A204.1 (cell line): ENCODE data around the gene DUSP22.

Experiments used
- FAIRE-seq: peaks from 2 replicates; lab custom pipeline; 2012; peaks lifted over from hg19 to GRCh38; lab: Jason Lieb, UNC

The DUSP22 gene

GRCh38 chr6:297571-298232, 5.4 kb downstream of the DUSP22 start:
- no peak for FAIRE-seq

GRCh38 chr6:298233-299103, 6.2 kb downstream of the DUSP22 start:
- no peak for FAIRE-seq

GRCh38 chr6:299104-299980, 7.1 kb downstream of the DUSP22 start:
- no peak for FAIRE-seq

DNA sequence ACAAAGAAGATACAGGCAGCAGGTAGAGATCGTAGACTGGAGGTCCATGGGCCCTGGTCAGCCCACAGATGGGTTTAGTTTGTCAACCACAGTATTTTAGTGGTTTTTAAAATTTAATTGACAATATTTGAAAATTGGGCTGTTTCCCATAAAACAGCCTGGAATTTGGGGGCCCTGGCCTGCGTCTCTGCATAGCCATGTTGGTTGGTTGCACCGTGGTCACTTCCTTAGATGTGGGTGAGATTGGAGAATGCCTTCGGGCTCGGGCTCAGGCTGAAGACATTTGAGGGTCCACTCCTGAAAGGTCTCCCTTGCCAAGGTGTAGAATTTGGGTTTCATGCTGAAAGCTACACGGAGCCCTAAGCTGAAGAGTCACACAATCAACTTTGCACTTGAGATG, 7.7 kb downstream of the DUSP22 start:
- FAIRE-seq = no peak

DNA sequence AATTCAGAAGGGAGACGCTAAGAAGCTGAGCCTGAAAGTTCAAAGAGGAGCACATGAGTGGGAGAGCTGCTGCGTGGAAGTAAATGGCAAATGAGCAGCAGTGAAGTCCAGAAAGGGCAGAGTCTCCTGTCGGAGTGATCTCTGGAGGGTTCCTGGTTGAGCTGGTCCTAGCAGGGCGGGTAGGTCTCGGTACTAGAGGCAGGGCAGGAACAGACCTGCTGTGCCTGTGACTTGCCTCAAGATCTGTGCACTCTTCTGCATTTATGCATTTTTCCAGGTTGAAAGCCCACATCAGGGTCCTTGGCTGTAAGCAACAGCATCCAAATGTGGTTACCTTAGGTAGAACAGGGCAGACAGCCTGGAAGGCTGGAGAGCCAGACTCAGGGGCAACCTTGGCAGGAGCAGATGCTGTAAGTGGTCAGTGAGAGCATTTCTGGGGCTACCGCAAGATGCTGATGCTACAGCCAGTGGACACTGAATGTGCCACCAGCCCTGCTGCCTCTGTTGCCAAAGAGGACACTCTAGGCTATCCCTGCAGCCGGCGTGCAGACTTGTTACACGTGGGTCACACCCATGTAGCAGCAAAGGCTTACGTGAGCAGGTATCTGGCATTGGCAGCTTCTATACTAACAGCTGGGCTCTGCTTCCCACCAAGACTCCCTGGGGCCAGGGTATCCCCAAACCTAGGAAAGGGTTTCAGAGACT, 8.4 kb downstream of the DUSP22 start:
- FAIRE-seq = no peak

DNA sequence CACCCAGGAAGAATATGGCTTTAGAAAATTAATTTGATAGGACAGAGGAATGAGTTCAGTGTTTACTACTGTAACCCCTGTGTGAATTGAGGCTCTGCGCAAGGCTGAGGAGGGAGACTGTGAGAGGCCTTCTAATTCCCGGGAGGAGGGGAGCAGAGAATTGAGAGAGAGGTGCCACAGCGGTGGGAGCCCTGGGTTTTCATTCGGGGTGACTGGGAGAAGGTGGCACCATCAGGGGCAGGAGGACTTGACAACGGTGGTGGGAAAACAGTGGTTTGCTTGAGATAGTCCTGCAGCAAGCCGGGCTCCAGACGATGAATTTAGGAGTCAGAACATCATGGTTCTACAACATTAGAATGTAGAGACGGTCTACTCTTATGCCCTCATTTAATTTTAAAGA, 9.2 kb downstream of the DUSP22 start:
- no peak for FAIRE-seq

DNA sequence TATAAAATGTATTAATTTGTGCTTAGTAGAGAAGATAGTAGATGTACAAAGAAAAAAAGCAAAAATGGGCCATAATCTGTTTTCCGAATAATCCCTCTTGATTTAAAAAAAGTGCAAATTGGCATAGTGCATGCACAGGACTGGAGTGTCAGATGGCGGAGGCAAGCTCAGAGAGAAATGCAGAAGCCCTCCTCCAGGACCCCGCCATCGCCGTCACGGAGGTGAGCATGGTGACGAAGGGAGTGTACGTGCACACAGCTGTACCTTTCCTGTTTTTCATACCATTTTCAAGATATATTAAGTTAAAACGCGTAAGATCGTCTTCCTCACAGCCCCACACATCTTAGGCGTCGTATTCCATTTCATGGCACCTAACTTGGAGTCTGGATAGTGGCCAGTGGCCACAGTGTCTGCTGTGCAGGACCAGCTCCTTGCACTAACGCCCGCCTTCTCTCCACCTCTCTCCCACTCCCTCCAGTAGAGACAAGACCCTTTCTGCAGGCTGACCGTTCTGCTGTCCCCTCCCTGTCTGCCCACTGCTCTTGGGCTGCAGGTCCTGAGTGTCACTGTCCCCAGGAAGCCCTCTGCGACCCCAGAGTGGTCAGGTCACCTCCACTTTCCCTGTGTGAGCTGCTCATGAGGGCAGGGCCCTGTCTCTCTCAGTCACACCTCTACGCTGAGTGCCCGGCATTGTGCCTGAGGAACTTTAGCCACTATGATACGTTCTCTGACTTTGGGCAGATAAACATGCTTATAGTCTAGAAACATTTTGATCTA, 9.8 kb downstream of the DUSP22 start:
- no peak for FAIRE-seq

- no peak for FAIRE-seq
Observed at GRCh38 chr6:302760-303159, 10.5 kb downstream of the DUSP22 start.

- no peak for FAIRE-seq
Observed at GRCh38 chr6:303263-303662, 11.0 kb downstream of the DUSP22 start.

DNA sequence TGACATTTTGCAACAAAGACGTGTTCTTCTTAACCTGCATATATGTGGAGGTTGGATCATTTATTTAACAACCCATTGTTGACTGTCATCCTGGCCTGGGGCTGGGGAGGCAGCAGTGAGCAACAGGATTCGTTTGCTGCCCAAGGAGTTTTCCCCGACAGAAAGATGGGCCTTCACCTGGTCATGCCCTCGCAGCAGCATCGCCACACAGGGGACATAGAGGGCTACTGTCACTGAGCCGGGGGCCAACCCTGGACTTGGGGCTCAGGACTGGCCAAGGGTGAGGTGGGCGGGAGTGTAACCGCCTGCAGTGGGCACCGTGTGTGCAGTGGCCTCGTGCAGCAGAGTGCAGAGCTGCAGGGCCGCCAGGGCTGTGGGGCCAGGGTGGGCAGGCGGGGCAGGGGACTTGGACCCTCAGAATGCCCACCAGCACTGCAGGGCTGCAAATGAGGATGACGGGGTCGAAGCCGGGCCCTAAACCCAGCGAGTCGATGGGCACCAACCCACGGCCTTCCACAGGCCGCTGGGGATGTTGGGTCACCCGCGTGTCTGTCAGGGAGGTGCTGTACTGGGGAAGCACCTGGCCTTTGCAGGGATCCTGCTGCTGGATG, 11.8 kb downstream of the DUSP22 start:
- FAIRE-seq = no peak

GRCh38 chr6:304833-305370, 12.6 kb downstream of the DUSP22 start:
- no peak for FAIRE-seq

- FAIRE-seq = no peak
Observed at GRCh38 chr6:305371-306206, 13.3 kb downstream of the DUSP22 start.

DNA sequence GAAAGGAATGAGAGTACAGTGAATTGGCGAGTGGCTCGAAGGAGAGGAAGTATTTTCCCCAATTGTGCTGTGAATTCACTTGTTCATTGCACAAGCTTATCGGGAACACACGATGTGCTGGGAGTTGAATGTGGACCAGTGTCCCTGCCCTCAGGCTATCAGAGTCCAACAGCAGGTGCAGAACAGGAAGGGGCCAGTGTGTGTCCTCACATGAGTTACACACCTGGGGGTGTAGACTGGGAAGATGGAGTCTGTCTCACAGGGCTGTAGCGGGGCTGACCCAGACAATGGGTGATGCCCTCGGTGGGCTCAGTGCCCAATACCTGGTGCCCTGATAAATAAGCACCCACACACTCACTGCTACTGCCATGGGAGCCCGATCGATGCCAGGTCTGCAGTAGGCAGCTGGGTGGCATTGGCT, 14.4 kb downstream of the DUSP22 start:
- FAIRE-seq = no peak

GRCh38 chr6:307065-307814, 15.0 kb downstream of the DUSP22 start:
- no peak for FAIRE-seq

DNA sequence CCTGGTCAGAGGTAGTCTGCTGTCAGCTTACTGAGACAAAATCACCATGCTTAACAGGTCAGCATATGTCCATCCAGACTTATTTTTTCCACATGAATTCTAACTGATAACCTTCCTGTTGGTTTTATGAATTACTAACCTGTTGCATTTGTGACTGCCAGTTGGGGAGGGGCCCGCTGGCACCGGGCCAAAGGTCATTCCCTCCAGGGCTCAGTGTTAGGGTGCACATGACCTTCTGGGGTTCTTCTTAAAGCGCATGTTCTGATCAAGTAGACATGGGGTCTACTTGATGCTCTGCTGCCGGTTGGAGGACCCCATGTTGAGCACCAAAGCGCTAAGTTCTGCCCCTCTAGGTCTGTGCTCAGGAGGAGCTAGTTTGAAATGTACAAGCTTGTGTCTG, 15.6 kb downstream of the DUSP22 start:
- FAIRE-seq = no peak

GRCh38 chr6:308307-308706, 16.0 kb downstream of the DUSP22 start:
- FAIRE-seq = no peak

- no peak for FAIRE-seq
Observed at GRCh38 chr6:308768-309167, 16.5 kb downstream of the DUSP22 start.

DNA sequence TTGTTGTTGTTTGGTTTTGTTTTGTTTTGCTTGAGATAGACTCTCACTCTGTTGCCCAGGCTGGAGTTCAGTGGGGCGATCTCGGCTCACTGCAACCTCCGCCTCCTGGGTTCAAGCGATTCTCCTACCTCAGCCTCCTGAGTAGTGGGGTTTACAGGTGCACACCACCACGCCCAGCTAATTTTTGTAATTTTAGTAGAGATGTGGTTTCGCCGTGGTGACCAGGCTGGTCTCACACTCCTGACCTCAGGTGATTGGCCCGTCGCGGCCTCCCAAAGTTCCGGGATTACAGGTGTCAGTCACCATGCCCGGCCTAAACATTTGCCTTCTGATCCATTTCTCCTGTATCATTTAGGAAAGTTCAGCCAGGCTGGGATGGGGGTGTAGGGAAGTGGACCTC, 17.7 kb downstream of the DUSP22 start:
- no peak for FAIRE-seq

DNA sequence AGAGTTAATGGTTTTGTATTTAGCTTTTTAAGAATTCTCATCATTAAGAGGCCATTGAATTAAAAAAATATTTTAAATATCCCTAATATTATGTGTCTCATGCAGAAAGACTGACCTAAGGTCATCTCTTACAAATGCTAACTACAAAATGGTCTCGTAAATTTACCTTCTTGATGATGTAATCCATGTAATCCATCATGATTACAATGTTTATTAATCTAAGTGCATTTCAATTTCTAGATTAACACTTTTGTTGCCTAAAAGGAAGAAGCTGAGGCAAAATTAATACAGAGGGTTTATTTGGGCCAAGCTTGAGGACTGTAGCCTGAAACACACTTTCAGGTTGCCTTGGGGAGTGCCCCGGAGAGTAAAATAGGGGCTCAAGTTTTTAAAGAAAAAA, 18.4 kb downstream of the DUSP22 start:
- FAIRE-seq = no peak
